CD4-positive, alpha-beta T cell (primary cell): ENCODE data around the gene GRK3. TPM values are rescaled to one million over a fixed set of nuclear protein-coding genes. Genes with fewer than 3 reads are reported as not detected.

ENCODE experiments used
- ATAC-seq: fragments of 200-7000 bp; cut with Tn5 transposase; one replicate; pipeline ENCODE4 v1.10.0; 2022; ENCODE audit warnings: mild to moderate bottlenecking; ENCODE audit not compliant: poor library complexity
- CTCF ChIA-PET: fragments of 350-600 bp; sonication (Branson Sonifier 250); formaldehyde crosslinking; loops from one replicate; lab custom pipeline; 2021; ENCODE audit warnings: antibody characterized with exemption, inconsistent platforms; lab: Charles Lee
- POLR2A ChIA-PET: fragments of 350-600 bp; sonication (Branson Sonifier 250); formaldehyde crosslinking; loops from one replicate; lab custom pipeline; 2021; ENCODE audit warnings: antibody characterized with exemption, inconsistent platforms; lab: Charles Lee
- DNase-seq, 14 experiments: peaks; one replicate each; pipeline ENCODE4 v3.0.0-alpha.2; 2013 to 2020; ENCODE audit warnings: mixed read lengths in 2 of 14
- H3K27ac ChIP-seq, 2 donors: one replicate each; pipeline versions ENCODE4 v1.5.1 to v1.7.0; 2013; ENCODE audit warnings: low read length in 2 of 2, low read depth in 1 of 2, mild to moderate bottlenecking in 1 of 2
- H3K27me3 ChIP-seq, 2 experiments: 1 replicate in 1 of 2; 2 replicates in 1 of 2; pipeline versions ENCODE4 v1.6.1 to v1.7.0; 2013; ENCODE audit warnings: low read length in 2 of 2, control low read depth in 1 of 2, mild to moderate bottlenecking in 1 of 2, moderate library complexity in 1 of 2; ENCODE audit not compliant: insufficient read depth in 2 of 2, control insufficient read depth in 1 of 2
- H3K36me3 ChIP-seq: one replicate; pipeline ENCODE4 v1.6.1; 2013; ENCODE audit warnings: low read length, control low read depth; ENCODE audit not compliant: insufficient read depth
- H3K4me1 ChIP-seq: one replicate; pipeline ENCODE4 v1.6.1; 2013; ENCODE audit warnings: low read length, control low read depth; ENCODE audit not compliant: insufficient read depth
- H3K4me3 ChIP-seq: one replicate; pipeline ENCODE4 v1.5.1; 2013; ENCODE audit warnings: mild to moderate bottlenecking, low read length, moderate library complexity
- H3K9me3 ChIP-seq, 2 experiments: 1 replicate in 1 of 2; 2 replicates in 1 of 2; pipeline versions ENCODE4 v1.6.1 to v1.7.0; 2013; ENCODE audit warnings: low read length in 2 of 2, mild to moderate bottlenecking in 2 of 2, control low read depth in 1 of 2, moderate library complexity in 1 of 2; ENCODE audit not compliant: control insufficient read depth in 1 of 2, insufficient read depth in 1 of 2
- H3K27ac Mint-ChIP-seq: one replicate; pipeline ENCODE4 v1.8.0; 2020; ENCODE audit warnings: mixed read lengths
- H3K27me3 Mint-ChIP-seq: one replicate; pipeline ENCODE4 v1.8.0; 2021; ENCODE audit warnings: mixed read lengths
- H3K36me3 Mint-ChIP-seq: one replicate; pipeline ENCODE4 v1.8.0; 2021; ENCODE audit warnings: low read depth, mixed read lengths
- H3K4me1 Mint-ChIP-seq: one replicate; pipeline ENCODE4 v1.8.0; 2021; ENCODE audit warnings: low read depth, mixed read lengths
- H3K4me3 Mint-ChIP-seq: one replicate; pipeline ENCODE4 v1.8.0; 2020; ENCODE audit warnings: mild to moderate bottlenecking, mixed read lengths
- H3K9me3 Mint-ChIP-seq: one replicate; pipeline ENCODE4 v1.8.0; 2020; ENCODE audit warnings: mixed read lengths
- CTCF ChIP-seq: fragments of 200-600 bp; IDR thresholded peaks from one replicate; pipeline ENCODE4 v1.8.0; 2022; ENCODE audit warnings: antibody characterized with exemption, mild to moderate bottlenecking
- intact Hi-C, 2 experiments: fragments of 100-400 bp; cut with DNase I in 1 of 2; cut with micrococcal nuclease in 1 of 2; formaldehyde crosslinking; loops; one replicate each; pipeline versions ENCODE4 v1.15.1 to v1.9.0; 2023 to 2025; cut with DNase I, micrococcal nuclease
- total RNA-seq, 174 experiments: library from RNA in 2 of 174; stranded (reverse) in 2 of 174; gene quantifications; one replicate each; pipeline ENCODE4 v1.2.3 and lab custom pipeline; 2021 to 2026

Gene GRK3
- total RNA-seq, 2 experiments from 2014 or later: 1.7 to 2.0 TPM

- Histone ChIP-seq H3K9me3 (no peaks in the 10 kb centered on the region), H3K27ac (no peak overlapping the region), H3K27me3 (no peaks in the 10 kb centered on the region), H3K4me3 (no peak overlapping the region), H3K4me1 (no peaks in the 10 kb centered on the region), H3K36me3 (no peaks in the 10 kb centered on the region)
- Mint-ChIP-seq H3K27ac (no peak overlapping the region), H3K9me3 (no peaks in the 10 kb centered on the region), H3K4me3 (no peak overlapping the region), H3K27me3 (no peaks in the 10 kb centered on the region), H3K4me1 (no peaks in the 10 kb centered on the region), H3K36me3 (no peaks in the 10 kb centered on the region)
- intact Hi-C loops: no loop called here
- ChIA-PET POLR2A (no interaction called here), CTCF (no interaction called here)
- no peak for TF ChIP-seq CTCF
- ATAC-seq: no peak
- DNase-seq: no peak
These were observed 92.2 kb downstream of the GRK3 start for GRCh38 chr22:25656724-25657123.

- no peak overlapping the region for H3K27ac Mint-ChIP-seq
- H3K4me1 ChIP-seq: no peaks in the 10 kb centered on the region
- no peaks in the 10 kb centered on the region for H3K9me3 ChIP-seq
- intact Hi-C loops: no loop called here
- H3K4me3 ChIP-seq: no peak overlapping the region
- ATAC-seq (no peak), DNase-seq (no peak)
- POLR2A ChIA-PET: no interaction called here
- H3K27ac ChIP-seq: no peak overlapping the region
- no peaks in the 10 kb centered on the region for H3K4me1 Mint-ChIP-seq
- no peak for TF ChIP-seq CTCF
- no peaks in the 10 kb centered on the region for H3K27me3 ChIP-seq
- no peaks in the 10 kb centered on the region for H3K36me3 ChIP-seq
- no peaks in the 10 kb centered on the region for H3K27me3 Mint-ChIP-seq
- CTCF ChIA-PET: no interaction called here
- no peaks in the 10 kb centered on the region for H3K9me3 Mint-ChIP-seq
- no peak overlapping the region for H3K4me3 Mint-ChIP-seq
- no peaks in the 10 kb centered on the region for H3K36me3 Mint-ChIP-seq
These were observed 94.2 kb downstream of the GRK3 start for GRCh38 chr22:25658633-25659032.

GRCh38 chr22:25659413-25659812 lies 94.9 kb downstream of the GRK3 start:
- no peak overlapping the region for H3K4me3 Mint-ChIP-seq
- H3K36me3 Mint-ChIP-seq: no peaks in the 10 kb centered on the region
- Histone ChIP-seq H3K27me3 (no peaks in the 10 kb centered on the region), H3K36me3 (no peaks in the 10 kb centered on the region), H3K4me1 (no peaks in the 10 kb centered on the region), H3K4me3 (no peak overlapping the region), H3K9me3 (no peaks in the 10 kb centered on the region), H3K27ac (no peak overlapping the region)
- no peak for TF ChIP-seq CTCF
- ATAC-seq (no peak), DNase-seq (no peak)
- no peaks in the 10 kb centered on the region for H3K27me3 Mint-ChIP-seq
- intact Hi-C loops: no loop called here
- POLR2A ChIA-PET: no interaction called here
- no peaks in the 10 kb centered on the region for H3K4me1 Mint-ChIP-seq
- CTCF ChIA-PET: no interaction called here
- H3K9me3 Mint-ChIP-seq: no peaks in the 10 kb centered on the region
- no peak overlapping the region for H3K27ac Mint-ChIP-seq
